ENCODE data around the gene TCAF1.
"Not testable (repeated sequence)": the region's sequence is repeated elsewhere in the genome, so short reads cannot be mapped to it uniquely, and the experiment has no call there.

GRCh38 chr7:143816471-143817133, 85.4 kb downstream of the TCAF1 start:
- not testable (repeated sequence) for TF ChIP-seq POLR2A, CTCF, POLR2AphosphoS5, EP300 (IDR thresholded peaks at IDR 0.05)
